OCI-LY3 (cell line): ENCODE measurements around the gene SLC2A6.

ENCODE experiments used
- EZH2phosphoT487 ChIP-seq: fragments of 200-600 bp; shearing (Covaris generic); IDR thresholded peaks from 2 replicates; pipeline ENCODE4 v1.6.1; 2018; ENCODE audit warnings: antibody characterized with exemption, mixed run types, low read depth
- TF ChIP-seq, protein P1 (sequence below): fragments of 200-600, 300-600 bp; sonication (generic); IDR thresholded peaks from 2 replicates; pipeline ENCODE4 v1.5.1; 2014; ENCODE audit warnings: antibody characterized with exemption, low read length, low read depth

- TF ChIP-seq, protein P1, sequence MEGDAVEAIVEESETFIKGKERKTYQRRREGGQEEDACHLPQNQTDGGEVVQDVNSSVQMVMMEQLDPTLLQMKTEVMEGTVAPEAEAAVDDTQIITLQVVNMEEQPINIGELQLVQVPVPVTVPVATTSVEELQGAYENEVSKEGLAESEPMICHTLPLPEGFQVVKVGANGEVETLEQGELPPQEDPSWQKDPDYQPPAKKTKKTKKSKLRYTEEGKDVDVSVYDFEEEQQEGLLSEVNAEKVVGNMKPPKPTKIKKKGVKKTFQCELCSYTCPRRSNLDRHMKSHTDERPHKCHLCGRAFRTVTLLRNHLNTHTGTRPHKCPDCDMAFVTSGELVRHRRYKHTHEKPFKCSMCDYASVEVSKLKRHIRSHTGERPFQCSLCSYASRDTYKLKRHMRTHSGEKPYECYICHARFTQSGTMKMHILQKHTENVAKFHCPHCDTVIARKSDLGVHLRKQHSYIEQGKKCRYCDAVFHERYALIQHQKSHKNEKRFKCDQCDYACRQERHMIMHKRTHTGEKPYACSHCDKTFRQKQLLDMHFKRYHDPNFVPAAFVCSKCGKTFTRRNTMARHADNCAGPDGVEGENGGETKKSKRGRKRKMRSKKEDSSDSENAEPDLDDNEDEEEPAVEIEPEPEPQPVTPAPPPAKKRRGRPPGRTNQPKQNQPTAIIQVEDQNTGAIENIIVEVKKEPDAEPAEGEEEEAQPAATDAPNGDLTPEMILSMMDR, result no peak
- TF ChIP-seq EZH2phosphoT487, result no peak
These were observed 20.1 kb downstream of the SLC2A6 start for GRCh38 chr9:133458643-133459312.
